GM21825 (cell line): Measurements from ENCODE around the gene MACROH2A2.
"Not testable (repeated sequence)": the region's sequence is repeated elsewhere in the genome, so short reads cannot be mapped to it uniquely, and the experiment has no call there.

Source experiments
- ATAC-seq: cut with Tn5 transposase; IDR thresholded peaks from one replicate; pipeline ENCODE4 v1.9.1; 2021; ENCODE audit warnings: mild to moderate bottlenecking, moderate library complexity; ENCODE audit not compliant: unreplicated experiment

Gene MACROH2A2

DNA sequence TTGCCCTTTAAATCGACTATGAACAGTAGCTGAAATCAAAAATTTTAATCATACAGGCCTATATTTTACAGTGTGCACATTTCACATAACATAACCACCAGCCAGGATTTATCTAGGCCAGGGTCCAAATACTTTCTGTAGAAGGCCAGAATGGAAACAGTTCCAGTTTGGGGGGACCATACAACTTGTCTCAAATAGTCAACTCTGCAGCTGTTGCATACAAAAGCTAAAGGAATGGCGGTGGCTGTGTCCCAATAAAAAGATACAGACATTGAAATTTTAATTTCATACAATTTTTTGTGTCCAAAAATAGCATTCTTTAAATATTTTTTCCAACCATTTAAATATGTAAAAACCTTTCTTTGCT lies 94.6 kb downstream of the MACROH2A2 start:
- no peak for ATAC-seq

DNA sequence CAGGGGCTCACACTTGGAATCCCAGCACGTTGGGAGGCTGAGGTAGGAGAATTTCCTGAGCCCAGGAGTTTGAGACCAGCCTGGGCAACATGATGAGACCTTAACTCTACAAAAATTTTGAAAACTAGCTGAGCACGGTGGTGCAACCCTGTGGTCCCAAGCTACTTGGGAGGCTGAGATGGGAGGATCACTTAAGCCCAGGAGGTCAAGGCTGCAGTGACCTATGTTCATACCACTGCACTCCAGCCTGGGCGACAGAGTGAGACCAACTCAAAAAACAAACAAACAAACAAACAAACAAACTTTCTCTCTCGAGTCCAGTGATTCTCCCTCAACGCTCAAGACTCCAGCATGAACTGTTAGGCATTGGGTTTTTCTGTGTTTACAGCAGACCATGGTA lies 95.9 kb downstream of the MACROH2A2 start:
- ATAC-seq: no peak

DNA sequence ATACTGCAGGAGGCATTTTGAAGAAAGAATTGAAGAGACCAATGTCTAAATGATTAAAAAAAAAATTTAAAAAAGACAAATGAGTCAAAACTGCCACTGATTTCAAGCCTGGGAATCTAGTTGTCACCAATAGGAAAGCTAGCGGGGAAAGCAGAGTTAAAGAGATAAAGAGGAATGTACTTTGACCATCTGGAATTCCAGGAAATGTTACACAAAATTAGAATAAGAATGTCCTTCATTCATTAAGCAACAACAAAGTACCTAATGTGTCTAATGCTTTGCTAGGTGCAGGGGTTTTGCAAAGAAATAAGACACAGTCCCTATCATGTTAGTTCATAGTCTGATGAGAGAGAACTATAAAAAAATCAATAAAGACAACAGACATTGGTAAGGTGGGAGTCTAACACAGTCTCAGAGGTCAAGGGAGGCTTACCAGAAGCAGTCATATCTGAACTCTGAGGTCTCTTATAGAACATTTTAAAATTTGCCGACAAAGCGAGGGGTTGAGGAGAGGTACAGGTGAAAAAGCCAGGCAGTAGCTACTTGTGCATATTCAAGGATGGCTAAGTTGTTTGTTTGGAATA lies 102.7 kb downstream of the MACROH2A2 start:
- no peak for ATAC-seq

DNA sequence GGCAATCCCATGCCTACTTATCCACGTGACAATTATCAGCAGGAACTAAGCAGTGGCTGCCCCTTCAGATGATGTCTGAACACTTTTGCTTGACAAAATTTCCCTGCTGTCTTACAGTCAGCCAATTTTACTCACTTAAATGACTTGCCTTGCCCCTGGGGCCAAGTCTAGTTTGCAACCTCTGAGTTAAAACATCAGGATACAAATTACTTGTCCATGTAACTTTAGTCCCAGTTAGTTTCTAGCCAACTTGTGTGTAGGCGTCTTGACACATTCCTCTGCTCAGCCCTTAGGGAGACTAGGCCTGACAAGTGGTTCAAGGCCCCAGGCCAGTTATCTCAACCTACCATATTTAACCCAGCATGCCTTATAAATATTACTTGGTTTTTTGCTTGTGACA lies 105.5 kb downstream of the MACROH2A2 start:
- ATAC-seq: no peak

DNA sequence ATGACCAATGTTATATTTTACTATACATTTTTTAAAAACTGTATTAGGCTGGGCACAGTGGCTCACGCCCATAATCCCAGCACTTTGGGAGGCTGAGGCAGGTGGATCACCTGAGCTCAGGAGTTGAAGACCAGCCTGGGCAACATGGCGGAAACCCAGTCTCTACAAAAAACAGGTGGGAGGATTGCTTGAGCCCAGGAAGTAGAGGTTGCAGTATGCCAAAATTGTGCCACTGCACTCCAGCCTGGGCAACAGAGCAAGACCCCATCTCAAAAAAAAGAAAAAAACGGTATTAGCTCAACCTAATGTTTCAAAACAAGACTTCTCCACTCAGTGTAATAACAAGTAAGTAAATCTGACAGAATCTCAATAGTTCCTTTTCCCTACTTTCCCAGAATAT lies 106.7 kb downstream of the MACROH2A2 start:
- ATAC-seq: not testable (repeated sequence)

DNA sequence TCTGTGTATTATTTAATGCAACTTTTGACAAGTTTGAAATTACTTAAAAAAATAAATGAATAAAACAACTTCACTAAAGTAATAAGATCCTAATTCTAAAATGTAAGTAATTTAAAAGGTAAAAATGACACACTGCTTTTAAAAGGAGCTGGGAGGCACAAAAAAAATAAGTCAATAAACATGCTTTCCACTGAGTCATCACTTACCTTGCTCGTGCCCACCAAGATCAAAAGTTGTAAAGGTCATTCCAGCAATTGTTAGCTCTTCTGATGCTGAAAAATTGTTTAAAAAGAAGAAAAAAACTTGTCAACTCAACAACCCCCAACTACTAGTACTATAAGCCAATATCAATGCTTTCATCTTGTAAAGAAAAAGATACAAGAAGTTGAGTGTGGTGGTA lies 108.2 kb downstream of the MACROH2A2 start:
- no peak for ATAC-seq
